HS-27A (cell line): Measurements from ENCODE around the gene BRIP1.
"Not testable (repeated sequence)": the region's sequence is repeated elsewhere in the genome, so short reads cannot be mapped to it uniquely, and the experiment has no call there.

Source experiments
- DNase-seq: peaks from one replicate; pipeline ENCODE4 v3.0.0-alpha.2; 2012; ENCODE audit warnings: low read depth, missing footprints

Gene BRIP1

GRCh38 chr17:61727798-61728197 is 135.5 kb downstream of the BRIP1 start:
- DNase-seq = not testable (repeated sequence)

- no peak for DNase-seq
Measured at GRCh38 chr17:61726977-61727376, 136.4 kb downstream of the BRIP1 start.

GRCh38 chr17:61724777-61725176 is 138.6 kb downstream of the BRIP1 start:
- DNase-seq = no peak

- DNase-seq = no peak
Measured at GRCh38 chr17:61723914-61724313, 139.4 kb downstream of the BRIP1 start.

- no peak for DNase-seq
Measured at GRCh38 chr17:61723183-61723582, 140.1 kb downstream of the BRIP1 start.

GRCh38 chr17:61722398-61722797 is 140.9 kb downstream of the BRIP1 start:
- no peak for DNase-seq

- DNase-seq = no peak
Measured at GRCh38 chr17:61720016-61720795, 143.1 kb downstream of the BRIP1 start.

GRCh38 chr17:61719220-61719619 is 144.1 kb downstream of the BRIP1 start:
- not testable (repeated sequence) for DNase-seq

GRCh38 chr17:61718022-61718421 is 145.3 kb downstream of the BRIP1 start:
- no peak for DNase-seq

- DNase-seq = no peak
Measured at GRCh38 chr17:61717352-61717751, 146.0 kb downstream of the BRIP1 start.

GRCh38 chr17:61716225-61716829 is 147.0 kb downstream of the BRIP1 start:
- DNase-seq = no peak

- no peak for DNase-seq
Measured at GRCh38 chr17:61715348-61715747, 148.0 kb downstream of the BRIP1 start.

GRCh38 chr17:61714300-61714699 is 149.0 kb downstream of the BRIP1 start:
- DNase-seq = no peak

- no peak for DNase-seq
Measured at GRCh38 chr17:61713035-61713434, 150.3 kb downstream of the BRIP1 start.

- no peak for DNase-seq
Measured at GRCh38 chr17:61710546-61710945, 152.8 kb downstream of the BRIP1 start.

GRCh38 chr17:61709567-61709966 is 153.8 kb downstream of the BRIP1 start:
- no peak for DNase-seq

- no peak for DNase-seq
Measured at GRCh38 chr17:61704935-61705449, 158.3 kb downstream of the BRIP1 start.

- DNase-seq = no peak
Measured at GRCh38 chr17:61702450-61702849, 160.9 kb downstream of the BRIP1 start.

- no peak for DNase-seq
Measured at GRCh38 chr17:61701978-61702377, 161.3 kb downstream of the BRIP1 start.

- no peak for DNase-seq
Measured at GRCh38 chr17:61701334-61701733, 162.0 kb downstream of the BRIP1 start.

- DNase-seq = no peak
Measured at GRCh38 chr17:61700252-61700651, 163.1 kb downstream of the BRIP1 start.

- DNase-seq = no peak
Measured at GRCh38 chr17:61699694-61700093, 163.6 kb downstream of the BRIP1 start.

- DNase-seq = no peak
Measured at GRCh38 chr17:61699032-61699431, 164.3 kb downstream of the BRIP1 start.

- no peak for DNase-seq
Measured at GRCh38 chr17:61698244-61698643, 165.1 kb downstream of the BRIP1 start.
